Hippocampal formation (tissue), 2 donors: ENCODE data around the gene KMT2C.

Experiments used
- DNase-seq, 2 donors: peaks; one replicate each; lab custom pipeline; 2025; lab: John Stamatoyannopoulos, UW

The KMT2C gene

GRCh38 chr7:152200395-152200794 lies 235.4 kb downstream of the KMT2C start:
- no peak for DNase-seq

DNA sequence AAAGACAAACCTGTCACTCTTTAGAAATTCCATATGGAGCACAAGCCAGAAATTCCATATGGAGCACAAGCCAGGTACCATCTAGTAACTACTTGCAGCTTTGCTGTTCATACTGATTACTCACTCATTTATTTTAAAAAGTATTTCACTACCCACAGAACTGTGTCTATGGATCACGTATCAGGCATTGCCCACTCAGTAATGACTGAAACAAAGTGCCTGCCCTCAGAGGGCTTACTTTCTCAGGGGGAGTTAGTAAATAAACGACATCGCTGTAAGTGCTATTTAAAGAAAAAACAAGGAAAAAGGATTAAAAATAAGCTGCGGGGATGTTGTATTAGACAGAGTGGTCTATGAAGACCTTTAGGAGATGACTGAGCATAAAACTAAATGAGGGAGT lies 239.4 kb downstream of the KMT2C start:
- DNase-seq: no peak

GRCh38 chr7:152193880-152194279 lies 241.9 kb downstream of the KMT2C start:
- DNase-seq: no peak

GRCh38 chr7:152189061-152189460 lies 246.7 kb downstream of the KMT2C start:
- DNase-seq: no peak

DNA sequence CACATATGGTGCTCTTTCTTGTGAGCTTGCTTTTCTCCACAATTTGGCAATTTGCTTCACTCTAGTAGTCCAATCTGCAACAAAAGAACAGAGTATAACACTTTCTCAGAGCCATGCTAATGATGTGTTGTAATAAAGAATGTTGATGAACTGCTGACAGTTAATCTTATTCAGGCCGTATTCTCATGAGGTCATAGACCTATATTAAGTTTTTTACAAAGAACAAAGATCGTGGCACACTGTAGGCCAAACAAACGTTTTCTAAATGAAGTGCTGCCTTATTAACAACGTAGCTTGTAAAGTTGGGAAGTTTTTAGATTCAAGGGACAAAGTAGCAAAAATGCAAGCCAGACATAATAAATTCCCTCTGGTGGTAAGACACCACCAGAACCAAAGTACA lies 250.2 kb downstream of the KMT2C start:
- DNase-seq: no peak

DNA sequence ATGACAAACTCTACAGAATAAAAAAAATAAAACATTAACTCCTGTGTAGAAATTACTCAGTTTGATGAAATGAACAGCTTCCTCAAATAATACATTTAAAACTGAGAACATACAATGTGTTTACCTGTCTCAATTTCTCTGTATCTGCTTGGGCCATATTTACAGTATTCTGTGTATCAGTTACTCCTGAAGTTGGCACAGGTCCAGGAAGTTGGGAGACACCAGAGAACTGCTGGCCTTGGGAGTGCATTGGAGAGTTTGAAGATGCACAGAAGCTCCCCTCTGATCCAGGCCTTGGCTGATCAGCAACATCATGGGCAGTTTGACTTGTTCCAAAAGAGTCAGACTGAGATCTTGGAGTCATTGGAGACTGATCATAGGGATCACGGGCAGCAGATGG lies 255.2 kb downstream of the KMT2C start:
- no peak for DNase-seq

DNA sequence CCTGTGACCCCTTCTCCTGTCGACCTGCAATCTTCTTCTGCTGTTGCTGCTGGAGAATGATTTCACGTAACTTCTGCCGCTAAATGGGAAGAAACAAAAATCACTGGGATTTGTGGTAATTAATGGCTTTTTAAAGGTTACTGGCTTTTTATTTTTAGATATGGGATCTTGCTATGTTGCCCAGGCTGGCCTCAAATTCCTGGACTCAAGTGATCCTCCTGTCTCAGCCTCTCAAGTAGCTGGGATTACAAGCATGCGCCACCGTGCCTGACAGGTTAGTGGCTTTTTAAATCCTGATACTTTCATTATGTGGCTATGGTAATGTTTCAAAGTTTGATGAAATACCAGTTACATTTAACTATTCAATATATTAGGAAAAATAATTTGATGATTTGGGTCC lies 255.8 kb downstream of the KMT2C start:
- no peak for DNase-seq

DNA sequence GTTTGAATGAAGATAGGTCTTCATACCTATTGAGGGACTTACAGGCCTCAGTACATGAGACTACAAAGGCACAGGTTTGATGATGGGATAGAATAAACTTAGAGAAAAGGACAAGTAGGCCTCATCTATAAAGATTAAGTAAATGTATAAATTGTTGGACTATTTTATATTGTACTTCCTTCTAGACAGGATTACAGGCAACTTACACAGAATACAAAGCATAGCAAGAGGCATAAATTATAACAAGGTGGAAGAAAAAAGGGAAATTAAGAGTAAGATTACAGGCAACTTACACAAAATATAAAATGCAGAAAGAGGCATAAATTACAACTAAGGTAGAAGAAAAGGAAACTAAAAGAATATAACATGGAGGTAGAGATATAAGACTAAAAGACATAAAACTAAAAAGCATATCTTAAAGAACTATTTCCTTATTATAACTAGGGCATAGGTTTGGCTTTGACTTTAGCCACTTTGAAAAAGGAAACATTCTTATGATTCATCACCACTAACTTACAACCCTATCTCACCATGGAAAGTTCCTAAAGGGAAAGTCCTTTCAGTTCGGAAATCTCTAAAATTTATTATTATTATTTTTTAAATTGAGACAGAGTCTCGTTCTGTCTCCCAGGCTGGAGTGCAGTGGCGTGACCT lies 257.3 kb downstream of the KMT2C start:
- no peak for DNase-seq

- no peak for DNase-seq
Measured at GRCh38 chr7:152177681-152178404, 258.0 kb downstream of the KMT2C start.

GRCh38 chr7:152176797-152177196 lies 259.0 kb downstream of the KMT2C start:
- no peak for DNase-seq

DNA sequence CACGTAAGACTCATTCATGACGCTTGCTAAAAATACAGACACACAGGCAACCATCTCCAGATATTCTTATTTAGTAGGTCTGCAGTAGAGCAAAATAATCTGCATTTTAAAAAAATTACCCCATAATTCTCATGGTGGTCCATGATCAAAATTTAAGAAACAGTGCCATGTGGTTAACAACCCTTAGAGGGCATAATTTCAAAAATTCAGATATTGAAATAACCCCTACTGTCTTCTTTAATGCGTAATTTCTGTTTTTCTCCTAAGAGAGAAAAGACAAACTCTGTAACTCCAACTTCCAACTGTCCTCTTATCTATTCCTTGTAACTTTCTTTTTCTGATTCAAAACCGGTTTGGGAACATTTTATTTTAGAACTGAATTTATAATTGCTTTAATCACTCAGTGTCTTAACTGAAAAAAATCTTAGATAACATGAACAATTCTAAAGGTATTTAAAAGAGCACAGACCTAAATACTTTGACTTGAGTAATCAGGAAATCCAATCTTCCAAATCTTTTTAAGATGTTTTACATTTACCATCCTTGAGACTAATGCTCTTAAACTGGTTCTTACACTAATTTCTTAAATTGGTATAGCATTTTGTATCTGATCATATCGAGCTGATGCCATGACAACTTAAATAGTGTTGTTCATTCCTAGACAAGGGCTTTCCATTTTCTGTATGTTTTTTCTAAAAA lies 262.3 kb downstream of the KMT2C start:
- no peak for DNase-seq

GRCh38 chr7:152162287-152162686 lies 273.5 kb downstream of the KMT2C start:
- no peak for DNase-seq

DNA sequence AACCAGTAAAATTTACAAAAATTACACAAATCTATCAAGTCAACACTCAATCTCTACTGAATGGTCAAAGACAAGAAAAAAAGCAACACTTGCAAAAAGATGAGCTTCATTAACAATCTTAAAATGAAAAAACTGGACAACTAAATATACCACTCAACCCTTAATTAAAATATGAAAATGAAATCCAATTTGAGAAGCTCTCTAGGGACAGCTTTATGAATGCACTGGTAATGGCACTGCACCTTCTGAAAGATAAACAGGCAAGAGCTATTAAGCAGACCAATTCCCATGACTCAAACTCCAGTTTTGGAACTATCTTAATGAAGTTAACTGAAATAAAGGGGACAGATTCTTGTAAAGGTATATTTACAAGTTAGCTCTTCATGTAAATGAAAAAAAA lies 274.6 kb downstream of the KMT2C start:
- DNase-seq: no peak

GRCh38 chr7:152158801-152159587 lies 276.8 kb downstream of the KMT2C start:
- DNase-seq: no peak

DNA sequence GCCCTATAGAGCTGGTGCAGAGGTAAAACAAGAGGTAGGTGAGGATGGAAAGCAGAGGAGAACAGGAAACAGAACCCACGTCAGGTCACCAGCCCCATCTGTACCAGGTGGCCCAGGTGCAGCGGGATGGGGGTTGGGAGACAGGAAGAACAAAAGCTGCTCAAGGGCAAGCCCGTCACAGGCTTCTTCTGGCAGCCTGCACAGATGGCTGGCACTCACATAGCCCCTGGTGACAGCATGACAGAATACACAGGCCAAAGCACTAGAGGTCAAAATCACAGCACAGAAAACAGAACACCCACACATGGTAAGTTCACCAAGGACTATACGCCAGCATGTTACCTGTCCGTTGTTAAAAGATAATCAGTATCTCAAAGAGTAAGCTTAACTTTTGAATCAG lies 283.5 kb downstream of the KMT2C start:
- DNase-seq: no peak

DNA sequence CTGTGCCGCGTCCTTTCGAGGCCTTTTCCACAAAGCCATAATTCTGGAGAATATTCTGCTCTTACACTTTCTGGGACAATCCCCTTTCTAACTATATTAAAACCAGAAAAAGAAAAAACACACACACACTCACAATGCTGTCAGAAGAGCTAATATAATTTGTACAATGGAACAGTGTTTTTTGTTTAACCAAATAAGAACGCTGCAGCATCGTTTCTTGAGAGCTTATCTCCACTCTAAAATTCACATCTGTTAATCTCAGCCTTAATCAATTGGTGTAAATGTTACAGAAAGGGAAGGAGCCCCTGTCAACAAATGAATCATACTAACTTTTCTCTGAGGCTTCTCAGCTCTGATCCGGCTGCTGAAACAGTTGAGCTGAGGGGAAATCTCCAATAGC lies 286.4 kb downstream of the KMT2C start:
- no peak for DNase-seq

GRCh38 chr7:152148706-152149105 lies 287.1 kb downstream of the KMT2C start:
- no peak for DNase-seq

GRCh38 chr7:152145853-152146466 lies 289.8 kb downstream of the KMT2C start:
- peak in 1 of 2 donors; percentile 43 for DNase-seq

- DNase-seq: no peak
Measured at GRCh38 chr7:152144557-152145245, 291.1 kb downstream of the KMT2C start.

- no peak for DNase-seq
Measured at GRCh38 chr7:152142976-152143595, 292.7 kb downstream of the KMT2C start.

DNA sequence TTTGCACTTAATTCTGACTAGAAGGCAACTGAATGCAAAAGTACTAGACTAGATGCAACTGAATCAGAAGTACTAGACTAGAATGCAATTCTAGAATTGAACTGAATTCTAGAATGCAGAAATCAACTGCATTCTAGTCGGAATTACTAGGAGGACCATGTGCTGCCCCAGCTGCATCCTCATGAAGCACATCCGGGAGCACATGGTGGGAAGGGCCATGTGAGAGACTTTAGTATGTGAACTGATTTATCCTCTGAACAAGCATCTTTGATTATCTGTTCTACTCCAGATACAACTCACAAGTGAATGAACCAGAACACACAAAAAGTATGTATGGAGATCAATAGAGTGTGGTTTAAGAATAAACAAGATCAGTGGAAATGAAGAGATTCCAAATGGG lies 295.2 kb downstream of the KMT2C start:
- DNase-seq: no peak
